Mesothelial cell of epicardium (in vitro differentiated cells): Measurements from ENCODE around the gene PPP2R3A. TPM values are rescaled to one million over a fixed set of nuclear protein-coding genes. Genes with fewer than 3 reads are reported as not detected.

Source experiments
- DNase-seq, 2 experiments: peaks; one replicate each; pipeline ENCODE4 v3.0.0; 2021; ENCODE audit warnings: low spot score in 2 of 2; ENCODE audit not compliant: unreplicated experiment in 2 of 2
- H3K27ac Mint-ChIP-seq: 2 replicates; pipeline ENCODE4 v1.8.0; 2021; ENCODE audit warnings: mixed read lengths
- H3K27me3 Mint-ChIP-seq: 2 replicates; pipeline ENCODE4 v1.8.0; 2021; ENCODE audit warnings: low read depth, mixed read lengths
- H3K36me3 Mint-ChIP-seq: 2 replicates; pipeline ENCODE4 v1.8.0; 2021; ENCODE audit warnings: mixed read lengths
- H3K4me1 Mint-ChIP-seq: 2 replicates; pipeline ENCODE4 v1.8.0; 2021; ENCODE audit warnings: mixed read lengths
- H3K4me3 Mint-ChIP-seq: 2 replicates; pipeline ENCODE4 v1.8.0; 2021; ENCODE audit warnings: mild to moderate bottlenecking, moderate library complexity, mixed read lengths
- H3K9me3 Mint-ChIP-seq: 2 replicates; pipeline ENCODE4 v1.8.0; 2021; ENCODE audit warnings: mixed read lengths
- total RNA-seq: library from RNA; stranded (reverse); gene quantifications from 3 replicates; pipeline ENCODE4 v1.2.1, GENCODE V29; 2021
- TF ChIP-seq, protein P1 (sequence below): fragments of 200-600 bp; sonication (generic); IDR thresholded peaks from one replicate; pipeline ENCODE4 v1.5.0; 2021; ENCODE audit warnings: antibody characterized with exemption; ENCODE audit not compliant: unreplicated experiment

Gene PPP2R3A
- total RNA-seq, 1 donor from 2014 or later: 18.7 TPM

DNA sequence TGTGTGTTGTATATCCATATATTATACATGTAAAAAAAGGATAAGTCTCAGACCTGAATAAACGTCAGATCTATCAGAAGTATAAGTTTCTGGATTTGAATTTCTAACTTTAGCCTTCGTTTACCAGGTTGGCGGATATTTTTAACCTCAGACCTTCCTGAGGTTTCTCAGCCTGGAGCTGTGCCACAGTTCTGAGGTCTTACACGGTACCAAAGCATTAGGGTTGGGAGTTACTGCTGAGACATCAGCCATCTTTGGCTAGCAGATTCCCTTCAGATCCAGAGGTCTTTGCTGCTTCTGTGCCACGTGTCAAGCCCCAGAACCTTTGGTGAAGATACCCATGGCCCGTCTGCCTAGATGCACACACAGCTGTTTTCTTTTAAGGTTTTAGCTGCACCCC, 84.7 kb downstream of the PPP2R3A start:
- no peak overlapping the region for H3K4me3 Mint-ChIP-seq
- TF ChIP-seq, protein P1, sequence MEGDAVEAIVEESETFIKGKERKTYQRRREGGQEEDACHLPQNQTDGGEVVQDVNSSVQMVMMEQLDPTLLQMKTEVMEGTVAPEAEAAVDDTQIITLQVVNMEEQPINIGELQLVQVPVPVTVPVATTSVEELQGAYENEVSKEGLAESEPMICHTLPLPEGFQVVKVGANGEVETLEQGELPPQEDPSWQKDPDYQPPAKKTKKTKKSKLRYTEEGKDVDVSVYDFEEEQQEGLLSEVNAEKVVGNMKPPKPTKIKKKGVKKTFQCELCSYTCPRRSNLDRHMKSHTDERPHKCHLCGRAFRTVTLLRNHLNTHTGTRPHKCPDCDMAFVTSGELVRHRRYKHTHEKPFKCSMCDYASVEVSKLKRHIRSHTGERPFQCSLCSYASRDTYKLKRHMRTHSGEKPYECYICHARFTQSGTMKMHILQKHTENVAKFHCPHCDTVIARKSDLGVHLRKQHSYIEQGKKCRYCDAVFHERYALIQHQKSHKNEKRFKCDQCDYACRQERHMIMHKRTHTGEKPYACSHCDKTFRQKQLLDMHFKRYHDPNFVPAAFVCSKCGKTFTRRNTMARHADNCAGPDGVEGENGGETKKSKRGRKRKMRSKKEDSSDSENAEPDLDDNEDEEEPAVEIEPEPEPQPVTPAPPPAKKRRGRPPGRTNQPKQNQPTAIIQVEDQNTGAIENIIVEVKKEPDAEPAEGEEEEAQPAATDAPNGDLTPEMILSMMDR: no peak
- peaks cover 36% of the 10 kb centered on the region for H3K36me3 Mint-ChIP-seq
- H3K9me3 Mint-ChIP-seq: no peaks in the 10 kb centered on the region
- no peaks in the 10 kb centered on the region for H3K4me1 Mint-ChIP-seq
- no peaks in the 10 kb centered on the region for H3K27me3 Mint-ChIP-seq
- H3K27ac Mint-ChIP-seq: no peak overlapping the region
- DNase-seq: no peak

DNA sequence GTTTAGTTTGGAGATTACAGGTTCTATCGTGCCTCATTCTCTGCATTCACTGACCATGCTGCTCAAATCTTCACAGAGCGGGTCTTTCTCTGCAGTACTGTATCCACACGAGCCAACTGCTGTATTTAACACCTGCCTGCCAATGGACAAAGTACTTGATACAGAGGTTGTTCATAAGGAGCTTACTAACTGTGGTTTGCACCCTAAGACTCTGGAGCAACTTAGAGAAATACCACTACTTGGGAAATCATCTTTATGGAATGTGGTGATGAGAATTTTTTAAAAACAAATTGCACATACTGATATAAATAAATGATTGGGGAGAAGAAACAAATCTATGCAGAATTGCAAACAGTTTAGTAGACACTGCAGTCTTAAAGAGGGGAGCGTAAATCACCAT, 90.0 kb downstream of the PPP2R3A start:
- TF ChIP-seq, protein P1: no peak
- Mint-ChIP-seq H3K27ac (no peak overlapping the region), H3K36me3 (peaks cover 54% of the 10 kb centered on the region), H3K9me3 (peaks cover 24% of the 10 kb centered on the region), H3K27me3 (no peaks in the 10 kb centered on the region), H3K4me3 (no peak overlapping the region), H3K4me1 (no peaks in the 10 kb centered on the region)
- DNase-seq: no peak

DNA sequence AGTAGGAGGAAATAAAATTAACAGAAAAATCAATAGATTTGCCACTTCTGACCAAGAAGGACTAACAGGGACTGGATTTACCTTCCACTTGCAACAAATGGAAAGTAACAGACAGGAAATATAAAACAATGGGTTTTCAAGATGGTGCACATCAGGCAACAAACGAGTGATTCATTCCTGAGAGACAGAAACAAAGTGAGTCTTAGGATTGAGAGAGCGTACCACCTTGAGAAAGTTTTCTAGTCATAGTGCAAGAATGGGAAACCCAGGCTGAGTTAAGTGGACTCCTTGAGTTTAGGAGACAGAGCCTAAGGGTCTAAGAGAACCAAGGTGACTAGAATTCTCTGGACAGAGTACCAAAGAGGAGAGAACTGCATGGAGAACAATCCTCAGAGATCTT, 101.7 kb downstream of the PPP2R3A start:
- peaks cover 17% of the 10 kb centered on the region for H3K4me1 Mint-ChIP-seq
- peaks cover 18% of the 10 kb centered on the region for H3K36me3 Mint-ChIP-seq
- H3K27ac Mint-ChIP-seq: no peak overlapping the region

DNA sequence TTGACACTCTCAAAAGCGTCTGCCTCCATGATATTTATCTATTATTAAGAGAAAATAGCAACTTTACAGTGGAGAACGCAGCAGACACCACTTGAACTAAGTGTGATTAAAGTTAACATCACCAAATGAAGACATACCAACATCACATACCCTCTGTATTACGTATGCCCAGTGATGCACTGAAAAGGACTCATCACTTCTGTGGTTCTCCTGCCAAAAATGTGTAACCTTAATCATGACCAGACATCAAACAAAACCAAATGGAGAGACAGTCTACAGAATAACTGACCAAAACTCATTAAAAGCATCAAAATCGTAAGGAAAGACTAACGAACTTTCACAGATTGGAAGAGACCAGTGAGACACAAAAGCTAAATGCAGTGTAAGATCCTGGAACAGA, 103.2 kb downstream of the PPP2R3A start:
- DNase-seq: no peak
- Mint-ChIP-seq H3K27ac (no peak overlapping the region), H3K4me1 (peaks cover 17% of the 10 kb centered on the region)

More for the DNA sequence above, 101.7 kb downstream of the PPP2R3A start:
- Mint-ChIP-seq H3K27me3 (no peaks in the 10 kb centered on the region), H3K4me3 (no peak overlapping the region), H3K9me3 (peaks cover 5% of the 10 kb centered on the region)
- DNase-seq: no peak
- TF ChIP-seq, protein P1: no peak

DNA sequence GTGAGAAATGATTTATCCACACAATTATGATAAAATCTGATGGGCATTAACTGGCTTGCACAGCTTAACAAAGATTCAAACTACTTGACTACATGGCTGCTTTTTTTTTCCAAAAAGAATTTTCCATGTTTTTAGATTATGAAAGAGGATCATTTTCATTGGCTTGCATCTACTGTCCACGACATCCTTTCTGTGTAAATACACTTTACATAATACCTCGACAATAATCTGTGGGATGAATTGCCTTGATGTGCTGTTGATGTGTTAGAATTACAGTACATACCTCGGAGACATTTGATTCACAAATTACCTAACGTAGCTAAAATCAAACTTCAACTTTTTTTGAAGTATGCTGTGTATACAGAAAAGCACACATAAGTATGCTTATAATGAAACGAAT, 104.4 kb downstream of the PPP2R3A start:
- H3K4me1 Mint-ChIP-seq: peaks cover 17% of the 10 kb centered on the region
- peaks cover 12% of the 10 kb centered on the region for H3K36me3 Mint-ChIP-seq
- TF ChIP-seq, protein P1: no peak
- no peak overlapping the region for H3K4me3 Mint-ChIP-seq
- DNase-seq: no peak
- H3K9me3 Mint-ChIP-seq: peaks cover 4% of the 10 kb centered on the region
- no peak overlapping the region for H3K27ac Mint-ChIP-seq
- no peaks in the 10 kb centered on the region for H3K27me3 Mint-ChIP-seq

More for the DNA sequence above, 103.2 kb downstream of the PPP2R3A start:
- Mint-ChIP-seq H3K4me3 (no peak overlapping the region), H3K9me3 (peaks cover 4% of the 10 kb centered on the region), H3K27me3 (no peaks in the 10 kb centered on the region), H3K36me3 (peaks cover 12% of the 10 kb centered on the region)
- TF ChIP-seq, protein P1: no peak

DNA sequence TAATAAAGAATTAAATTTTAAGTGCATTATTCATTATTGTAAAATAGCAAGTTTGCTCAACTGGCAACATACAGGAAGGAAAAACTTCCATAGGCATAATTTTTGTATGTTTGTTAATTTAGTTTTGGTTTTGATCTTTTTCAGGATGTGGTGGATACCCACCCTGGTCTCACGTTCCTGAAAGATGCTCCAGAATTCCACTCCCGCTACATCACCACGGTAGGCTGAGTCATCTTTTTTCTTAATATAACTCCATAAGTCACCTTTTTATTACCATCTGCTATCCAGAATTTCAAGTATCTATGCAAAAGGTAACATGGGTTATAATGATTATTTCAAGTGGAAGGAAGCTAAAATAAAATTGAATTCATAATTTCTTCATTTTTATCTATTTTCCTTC, 104.8 kb downstream of the PPP2R3A start:
- no peak for DNase-seq
- TF ChIP-seq, protein P1: no peak
- Mint-ChIP-seq H3K27me3 (no peaks in the 10 kb centered on the region), H3K9me3 (peaks cover 4% of the 10 kb centered on the region), H3K36me3 (peaks cover 11% of the 10 kb centered on the region), H3K27ac (no peak overlapping the region), H3K4me1 (peaks cover 18% of the 10 kb centered on the region), H3K4me3 (no peak overlapping the region)
